IMR-90 (cell line): ENCODE data around the gene RBM34. TPM values are rescaled to one million over a fixed set of nuclear protein-coding genes. Genes with fewer than 3 reads are reported as not detected.

Experiments
- ATAC-seq: fragments of 200-7000 bp; cut with Tn5 transposase; 2 replicates; pipeline ENCODE4 v1.9.1; 2020; ENCODE audit warnings: low read depth, mild to moderate bottlenecking, moderate library complexity
- BruUV-seq: library from RNA; stranded (reverse); fragments of 400-500 nt; replicated peaks from 2 replicates; lab custom pipeline; 2021; lab: Mats Ljungman, UMichigan
- CTCF ChIA-PET: fragments of 300-600 bp; formaldehyde crosslinking; extraction: SDS; loops from one replicate; lab custom pipeline; 2021; ENCODE audit warnings: antibody characterized with exemption; lab: Yijun Ruan, JAX
- POLR2A ChIA-PET: fragments of 300-600 bp; sonication (Branson Sonifier 250); formaldehyde crosslinking; loops from one replicate; lab custom pipeline; 2022; ENCODE audit warnings: antibody characterized with exemption; ENCODE audit not compliant: unreplicated experiment; lab: Charles Lee
- DNase-seq: peaks from one replicate; pipeline ENCODE4 v3.0.0; 2013
- H2AFZ ChIP-seq: replicated peaks from 2 replicates; pipeline ENCODE3; 2013; ENCODE audit warnings: low read length, mild to moderate bottlenecking; ENCODE audit not compliant: poor library complexity
- H2AK5ac ChIP-seq: 2 replicates; pipeline ENCODE4 v1.6.1; 2013; ENCODE audit warnings: low read depth, low read length, inconsistent platforms
- H2AK9ac ChIP-seq: replicated peaks from 2 replicates; pipeline ENCODE3; 2013; ENCODE audit warnings: mild to moderate bottlenecking, low read depth, low read length, moderate library complexity; ENCODE audit not compliant: poor library complexity
- H2BK120ac ChIP-seq: 2 replicates; pipeline ENCODE4 v1.6.1; 2013; ENCODE audit warnings: low read depth, low read length, inconsistent platforms
- H2BK15ac ChIP-seq: 3 replicates; pipeline ENCODE4 v1.6.1; 2013; ENCODE audit warnings: low read depth, low read length, inconsistent platforms
- H2BK20ac ChIP-seq: 2 replicates; pipeline ENCODE4 v1.6.1; 2013; ENCODE audit warnings: low read depth, mild to moderate bottlenecking, inconsistent platforms, low read length, moderate library complexity
- H2BK5ac ChIP-seq: 2 replicates; pipeline ENCODE4 v1.6.1; 2013; ENCODE audit warnings: mild to moderate bottlenecking, low read depth, low read length, inconsistent platforms; ENCODE audit not compliant: poor library complexity, severe bottlenecking
- H3K14ac ChIP-seq: replicated peaks from 2 replicates; pipeline ENCODE4 v1.6.1; 2013; ENCODE audit warnings: low read depth, low read length, inconsistent platforms
- H3K18ac ChIP-seq: 2 replicates; pipeline ENCODE4 v1.6.1; 2013; ENCODE audit warnings: low read depth, low read length, control low read depth
- H3K23ac ChIP-seq: 2 replicates; pipeline ENCODE4 v1.6.1; 2013; ENCODE audit warnings: low read depth, low read length, inconsistent platforms
- H3K27ac ChIP-seq: 2 replicates; pipeline ENCODE4 v1.5.1; 2013; ENCODE audit warnings: mild to moderate bottlenecking, control low read depth, low read length; ENCODE audit not compliant: insufficient read depth
- H3K27me3 ChIP-seq: 2 replicates; pipeline ENCODE4 v1.6.1; 2013; ENCODE audit warnings: low read length; ENCODE audit not compliant: control insufficient read depth, insufficient read depth
- H3K36me3 ChIP-seq: 2 replicates; pipeline ENCODE4 v1.6.1; 2013; ENCODE audit warnings: low read length, mixed read lengths; ENCODE audit not compliant: control insufficient read depth, insufficient read depth
- H3K4ac ChIP-seq: 2 replicates; pipeline ENCODE4 v1.6.1; 2013; ENCODE audit warnings: low read depth, low read length, inconsistent platforms
- H3K4me1 ChIP-seq: 2 replicates; pipeline ENCODE4 v1.6.1; 2013; ENCODE audit warnings: low read length, mixed read lengths; ENCODE audit not compliant: control insufficient read depth, insufficient read depth
- H3K4me2 ChIP-seq: 2 replicates; pipeline ENCODE4 v1.6.1; 2013; ENCODE audit warnings: low read depth, mild to moderate bottlenecking, control low read depth, low read length, moderate library complexity
- H3K4me3 ChIP-seq: 2 replicates; pipeline ENCODE4 v1.5.1; 2013; ENCODE audit warnings: low read depth, mild to moderate bottlenecking, control low read depth, low read length, moderate library complexity; ENCODE audit not compliant: insufficient read depth
- H3K56ac ChIP-seq: 2 replicates; pipeline ENCODE4 v1.6.1; 2013; ENCODE audit warnings: low read length, inconsistent platforms; ENCODE audit not compliant: insufficient read depth; ENCODE audit errors: extremely low read depth
- H3K79me1 ChIP-seq, 2 experiments: 2 replicates each; pipeline ENCODE4 v1.6.1; 2013; ENCODE audit warnings: low read length in 2 of 2, inconsistent platforms in 1 of 2, low read depth in 1 of 2
- H3K9ac ChIP-seq: 2 replicates; pipeline ENCODE4 v1.6.1; 2013; ENCODE audit warnings: low read depth, low read length, control low read depth
- H3K9me1 ChIP-seq: 2 replicates; pipeline ENCODE4 v1.6.1; 2013; ENCODE audit warnings: low read length, inconsistent platforms; ENCODE audit not compliant: insufficient read depth
- H3K9me3 ChIP-seq: 2 replicates; pipeline ENCODE4 v1.6.1; 2013; ENCODE audit warnings: low read length; ENCODE audit not compliant: control insufficient read depth, insufficient read depth
- H4K20me1 ChIP-seq: 2 replicates; pipeline ENCODE4 v1.6.1; 2013; ENCODE audit warnings: low read length, inconsistent platforms; ENCODE audit not compliant: insufficient read depth
- H4K5ac ChIP-seq: 2 replicates; pipeline ENCODE4 v1.6.1; 2013; ENCODE audit warnings: mild to moderate bottlenecking, low read depth, low read length, control low read depth
- H4K8ac ChIP-seq, 2 experiments: 2 replicates each; pipeline ENCODE4 v1.6.1; 2013; ENCODE audit warnings: low read depth in 2 of 2, low read length in 2 of 2, control low read depth in 1 of 2, inconsistent platforms in 1 of 2
- H4K91ac ChIP-seq: 2 replicates; pipeline ENCODE4 v1.6.1; 2013; ENCODE audit warnings: low read depth, low read length, inconsistent platforms; ENCODE audit not compliant: insufficient read depth
- BHLHE40 ChIP-seq: fragments of 150-350 bp; IDR thresholded peaks from 2 replicates; pipeline ENCODE4 v1.6.1; 2016; ENCODE audit warnings: mild to moderate bottlenecking, low read depth, low read length
- CEBPB ChIP-seq: IDR thresholded peaks from 2 replicates; pipeline ENCODE4 v1.6.1; 2012; ENCODE audit warnings: low read depth, low read length, improper control_type of control experiment
- CHD1 ChIP-seq: IDR thresholded peaks from 2 replicates; pipeline ENCODE4 v1.6.1; 2012; ENCODE audit warnings: low read depth, low read length, improper control_type of control experiment
- FOS ChIP-seq: fragments of 150-350 bp; IDR thresholded peaks from 2 replicates; pipeline ENCODE4 v1.6.1; 2016; ENCODE audit warnings: low read depth, low read length
- MAFK ChIP-seq: IDR thresholded peaks from 2 replicates; pipeline ENCODE4 v1.6.1; 2012; ENCODE audit warnings: low read depth, low read length, improper control_type of control experiment
- MAZ ChIP-seq: IDR thresholded peaks from 2 replicates; pipeline ENCODE4 v1.6.1; 2012; ENCODE audit warnings: low read depth, mild to moderate bottlenecking, low read length, improper control_type of control experiment, moderate library complexity, borderline replicate concordance
- MXI1 ChIP-seq: IDR thresholded peaks from 2 replicates; pipeline ENCODE4 v1.6.1; 2012; ENCODE audit warnings: low read depth, mild to moderate bottlenecking, low read length, moderate library complexity, borderline replicate concordance
- NFE2L2 ChIP-seq: fragments of 150-350 bp; IDR thresholded peaks from 2 replicates; pipeline ENCODE4 v1.6.1; 2016; ENCODE audit warnings: low read depth, mild to moderate bottlenecking, low read length
- POLR2A ChIP-seq: IDR thresholded peaks from 2 replicates; pipeline ENCODE4 v1.6.1; 2012; ENCODE audit warnings: mild to moderate bottlenecking, low read depth, low read length
- RAD21 ChIP-seq: IDR thresholded peaks from 2 replicates; pipeline ENCODE4 v1.6.1; 2012; ENCODE audit warnings: low read length, improper control_type of control experiment
- RCOR1 ChIP-seq: IDR thresholded peaks from 2 replicates; pipeline ENCODE4 v1.6.1; 2012; ENCODE audit warnings: mild to moderate bottlenecking, low read length, improper control_type of control experiment; ENCODE audit not compliant: insufficient replicate concordance
- RFX5 ChIP-seq: IDR thresholded peaks from 2 replicates; pipeline ENCODE4 v1.8.0; 2012; ENCODE audit warnings: low read depth, mild to moderate bottlenecking, low read length, moderate library complexity
- SMC3 ChIP-seq: fragments of 150-350 bp; IDR thresholded peaks from 2 replicates; pipeline ENCODE4 v1.6.1; 2016; ENCODE audit warnings: low read depth, mild to moderate bottlenecking, antibody characterized with exemption, low read length, moderate library complexity
- WGBS, 2 experiments: methylation state at CpG; one replicate each; pipeline versions ENCODE4 v1.1.5 to v1.1.7; 2013; ENCODE audit warnings: missing lambda C conversion rate in 2 of 2; ENCODE audit not compliant: insufficient read length in 1 of 2; ENCODE audit errors: extremely low coverage in 2 of 2; 5-methylcytosine and 5-hydroxymethylcytosine counted together
- dilution Hi-C: fragments of 300-500 bp; cut with HindIII; formaldehyde crosslinking; loops from one replicate; pipeline ENCODE4 v1.14.3; 2018; ENCODE audit warnings: low sequenced_read_pairs; ENCODE audit not compliant: unreplicated experiment
- in situ Hi-C: fragments of 300-500 bp; cut with MboI; formaldehyde crosslinking; loops from 3 replicates; pipeline ENCODE4 v1.14.3; 2019; ENCODE audit warnings: low sequenced_read_pairs, inconsistent platforms, mixed read lengths
- intact Hi-C: fragments of 100-400 bp; cut with micrococcal nuclease; formaldehyde crosslinking; loops from 2 replicates; pipeline ENCODE4 v1.10.0; 2022
- polyA plus RNA-seq, 3 experiments: library from polyadenylated mRNA; depleted of rRNA; stranded (reverse); fragments of >200 nt; gene quantifications; 2 replicates each; pipeline ENCODE4 v1.2.3, GENCODE V29; 2012; ENCODE audit warnings: low replicate concordance in 1 of 3
- total RNA-seq: library from RNA; depleted of rRNA; stranded (reverse); fragments of >200 nt; gene quantifications from 2 replicates; pipeline ENCODE4 v1.2.3, GENCODE V29; 2012
- TF ChIP-seq, protein P1 (sequence below): fragments of 150-350 bp; IDR thresholded peaks from 2 replicates; pipeline ENCODE4 v1.6.1; 2017; ENCODE audit warnings: mild to moderate bottlenecking, antibody characterized with exemption, low read length, low read depth
- TF ChIP-seq, protein P2 (sequence below): fragments of 150-350 bp; IDR thresholded peaks from 2 replicates; pipeline ENCODE4 v1.6.1; 2016; ENCODE audit warnings: low read depth, mild to moderate bottlenecking, low read length, moderate library complexity, borderline replicate concordance
- TF ChIP-seq, protein P3 (sequence below): conservative IDR thresholded peaks from 2 replicates; pipeline ENCODE4 v1.5.1; 2012; ENCODE audit warnings: mild to moderate bottlenecking, low read depth, low read length, improper control_type of control experiment

RBM34 gene
- total and polyA plus RNA-seq, 2 of the 4 experiments (the other 2 are of a cell fraction), result 28.7 to 34.0 TPM

DNA sequence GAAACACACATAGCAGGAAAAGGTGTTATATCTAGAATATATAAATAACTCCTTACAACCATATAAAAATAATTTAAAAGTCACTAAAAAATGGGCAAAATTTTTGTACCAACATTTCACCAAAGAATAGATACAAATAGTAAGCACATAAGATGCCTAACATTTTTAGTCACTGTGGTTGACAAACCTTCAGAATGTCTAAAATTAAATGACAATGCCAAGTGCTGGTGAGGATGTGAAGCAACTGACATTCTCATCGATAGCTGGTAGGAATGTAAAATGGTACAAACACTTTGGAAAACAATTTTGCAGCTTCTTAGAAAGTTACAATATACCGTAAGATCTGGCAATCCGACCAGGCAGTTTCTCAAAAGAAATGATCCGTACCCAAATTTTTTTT, 18.1 kb downstream of the RBM34 start:
- ChIA-PET POLR2A (no interaction called here), CTCF (no interaction called here)
- H3K4me2 ChIP-seq, result no peak overlapping the region
- H3K4me1 ChIP-seq, result peaks cover 5% of the 10 kb centered on the region
- no peak overlapping the region for H2BK5ac ChIP-seq
- H3K56ac ChIP-seq, result no peak overlapping the region
- no peak overlapping the region for H3K4me3 ChIP-seq
- no peak overlapping the region for H2AK5ac ChIP-seq
- BruUV-seq, result no TSS peak
- H2AFZ ChIP-seq, result no peak overlapping the region
- H4K8ac ChIP-seq, result no peak overlapping the region
- intact Hi-C loops (no loop called here), in situ Hi-C loops (no loop called here), dilution Hi-C loops (no loop called here)
- no peak for DNase-seq
- no peaks in the 10 kb centered on the region; the same call in 1 of the 2 replicates for H4K20me1 ChIP-seq
- no peak overlapping the region for H3K27ac ChIP-seq
- ATAC-seq, result no peak
- TF ChIP-seq FOS, result no peak
- no peak for TF ChIP-seq NFE2L2
- TF ChIP-seq POLR2A, result no peak
- no peak for TF ChIP-seq RFX5
- no peak for TF ChIP-seq MXI1
- TF ChIP-seq BHLHE40, result no peak
- TF ChIP-seq, protein P1, sequence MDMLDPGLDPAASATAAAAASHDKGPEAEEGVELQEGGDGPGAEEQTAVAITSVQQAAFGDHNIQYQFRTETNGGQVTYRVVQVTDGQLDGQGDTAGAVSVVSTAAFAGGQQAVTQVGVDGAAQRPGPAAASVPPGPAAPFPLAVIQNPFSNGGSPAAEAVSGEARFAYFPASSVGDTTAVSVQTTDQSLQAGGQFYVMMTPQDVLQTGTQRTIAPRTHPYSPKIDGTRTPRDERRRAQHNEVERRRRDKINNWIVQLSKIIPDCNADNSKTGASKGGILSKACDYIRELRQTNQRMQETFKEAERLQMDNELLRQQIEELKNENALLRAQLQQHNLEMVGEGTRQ, result no peak
- TF ChIP-seq MAZ, result no peak
- no peak for TF ChIP-seq CEBPB
- TF ChIP-seq, protein P2, sequence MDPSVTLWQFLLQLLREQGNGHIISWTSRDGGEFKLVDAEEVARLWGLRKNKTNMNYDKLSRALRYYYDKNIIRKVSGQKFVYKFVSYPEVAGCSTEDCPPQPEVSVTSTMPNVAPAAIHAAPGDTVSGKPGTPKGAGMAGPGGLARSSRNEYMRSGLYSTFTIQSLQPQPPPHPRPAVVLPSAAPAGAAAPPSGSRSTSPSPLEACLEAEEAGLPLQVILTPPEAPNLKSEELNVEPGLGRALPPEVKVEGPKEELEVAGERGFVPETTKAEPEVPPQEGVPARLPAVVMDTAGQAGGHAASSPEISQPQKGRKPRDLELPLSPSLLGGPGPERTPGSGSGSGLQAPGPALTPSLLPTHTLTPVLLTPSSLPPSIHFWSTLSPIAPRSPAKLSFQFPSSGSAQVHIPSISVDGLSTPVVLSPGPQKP, result no peak
- no peak for TF ChIP-seq MAFK
- TF ChIP-seq, protein P3, sequence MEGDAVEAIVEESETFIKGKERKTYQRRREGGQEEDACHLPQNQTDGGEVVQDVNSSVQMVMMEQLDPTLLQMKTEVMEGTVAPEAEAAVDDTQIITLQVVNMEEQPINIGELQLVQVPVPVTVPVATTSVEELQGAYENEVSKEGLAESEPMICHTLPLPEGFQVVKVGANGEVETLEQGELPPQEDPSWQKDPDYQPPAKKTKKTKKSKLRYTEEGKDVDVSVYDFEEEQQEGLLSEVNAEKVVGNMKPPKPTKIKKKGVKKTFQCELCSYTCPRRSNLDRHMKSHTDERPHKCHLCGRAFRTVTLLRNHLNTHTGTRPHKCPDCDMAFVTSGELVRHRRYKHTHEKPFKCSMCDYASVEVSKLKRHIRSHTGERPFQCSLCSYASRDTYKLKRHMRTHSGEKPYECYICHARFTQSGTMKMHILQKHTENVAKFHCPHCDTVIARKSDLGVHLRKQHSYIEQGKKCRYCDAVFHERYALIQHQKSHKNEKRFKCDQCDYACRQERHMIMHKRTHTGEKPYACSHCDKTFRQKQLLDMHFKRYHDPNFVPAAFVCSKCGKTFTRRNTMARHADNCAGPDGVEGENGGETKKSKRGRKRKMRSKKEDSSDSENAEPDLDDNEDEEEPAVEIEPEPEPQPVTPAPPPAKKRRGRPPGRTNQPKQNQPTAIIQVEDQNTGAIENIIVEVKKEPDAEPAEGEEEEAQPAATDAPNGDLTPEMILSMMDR, result no peak
- TF ChIP-seq SMC3, result no peak
- TF ChIP-seq RAD21, result no peak
- TF ChIP-seq CHD1, result no peak
- TF ChIP-seq RCOR1, result no peak
- H3K9me3 ChIP-seq, result no peaks in the 10 kb centered on the region
- no CpG with 5 or more reads among the region's 4 CpGs for WGBS, 2 experiments
- H3K14ac ChIP-seq, result no peak overlapping the region
- no peak overlapping the region for H2AK9ac ChIP-seq
- H3K4ac ChIP-seq, result no peak overlapping the region
- H3K18ac ChIP-seq, result no peak overlapping the region
- no peak overlapping the region for H3K23ac ChIP-seq
- H3K36me3 ChIP-seq, result peaks cover 52% of the 10 kb centered on the region
- H3K9me1 ChIP-seq, result peaks cover 3% of the 10 kb centered on the region; the same call in 1 of the 2 replicates
- no peak overlapping the region for H2BK120ac ChIP-seq
- H2BK20ac ChIP-seq, result no peak overlapping the region
- no peak overlapping the region for H2BK15ac ChIP-seq
- no peak overlapping the region for H4K5ac ChIP-seq
- peaks cover 8 to 34% of the 10 kb centered on the region in 2 experiments; a peak in 3 of 4 replicates for H3K79me1 ChIP-seq
- no peak overlapping the region for H3K9ac ChIP-seq
- no peak overlapping the region for H4K91ac ChIP-seq
- H3K27me3 ChIP-seq, result no peaks in the 10 kb centered on the region
